ENCODE measurements around the gene NRG2.

DNA sequence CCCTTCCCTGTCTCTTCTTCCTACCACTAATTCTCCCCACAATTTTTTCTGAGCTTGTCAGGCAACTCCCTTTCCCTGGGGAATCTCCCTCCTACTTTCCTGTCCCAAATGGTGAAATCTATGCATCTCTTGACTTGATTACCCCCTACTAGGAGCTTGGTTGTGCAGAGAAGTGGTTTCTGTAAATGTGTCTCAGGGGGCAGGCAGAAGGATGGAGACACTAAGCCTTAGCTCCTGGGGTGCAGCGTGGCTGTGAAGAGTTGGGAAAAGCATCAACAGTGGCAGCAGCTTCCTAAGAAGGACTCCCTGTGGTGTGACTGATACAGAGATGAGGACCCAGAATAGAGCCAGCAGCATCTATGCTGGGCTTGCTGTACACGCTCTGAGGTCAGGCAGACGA is 62.3 kb downstream of the NRG2 start:
- no peak for TF ChIP-seq CTCF (IDR thresholded peaks at IDR 0.05)
- TF ChIP-seq POLR2AphosphoS5 (IDR thresholded peaks at IDR 0.05) = no peak
- no peak for TF ChIP-seq POLR2A (IDR thresholded peaks at IDR 0.05)
